Osteocyte (in vitro differentiated cells): Measurements from ENCODE around the gene PAPPA. TPM values are rescaled to one million over a fixed set of nuclear protein-coding genes. Genes with fewer than 3 reads are reported as not detected.

ENCODE experiments used
- DNase-seq: peaks from one replicate; pipeline ENCODE4 v3.0.0; 2021; ENCODE audit warnings: mixed read lengths; ENCODE audit not compliant: unreplicated experiment; ENCODE audit errors: extremely low spot score
- H3K27ac Mint-ChIP-seq: one replicate; pipeline ENCODE4 v1.8.0; 2021; ENCODE audit warnings: mild to moderate bottlenecking, mixed read lengths; ENCODE audit not compliant: unreplicated experiment
- H3K27me3 Mint-ChIP-seq: one replicate; pipeline ENCODE4 v1.8.0; 2021; ENCODE audit warnings: mixed read lengths; ENCODE audit not compliant: unreplicated experiment
- H3K36me3 Mint-ChIP-seq: one replicate; pipeline ENCODE4 v1.8.0; 2021; ENCODE audit warnings: mixed read lengths; ENCODE audit not compliant: unreplicated experiment
- H3K4me1 Mint-ChIP-seq: one replicate; pipeline ENCODE4 v1.8.0; 2021; ENCODE audit warnings: mixed read lengths; ENCODE audit not compliant: unreplicated experiment
- H3K4me3 Mint-ChIP-seq: one replicate; pipeline ENCODE4 v1.8.0; 2021; ENCODE audit warnings: mild to moderate bottlenecking, moderate library complexity, mixed read lengths; ENCODE audit not compliant: unreplicated experiment
- H3K9me3 Mint-ChIP-seq: one replicate; pipeline ENCODE4 v1.8.0; 2021; ENCODE audit warnings: mixed read lengths; ENCODE audit not compliant: unreplicated experiment
- CTCF ChIP-seq: fragments of 200-600 bp; sonication (generic); IDR thresholded peaks from 2 replicates; pipeline ENCODE4 v1.5.0; 2021; ENCODE audit warnings: antibody characterized with exemption, mild to moderate bottlenecking, moderate library complexity
- total RNA-seq: library from RNA; stranded (reverse); gene quantifications from 2 replicates; pipeline ENCODE4 v1.2.1, GENCODE V29; 2021

Gene PAPPA
- total RNA-seq, 1 donor from 2014 or later: 229 TPM

- Mint-ChIP-seq H3K4me3 (peak overlapping the region; percentile 36), H3K36me3 (peaks cover 60% of the 10 kb centered on the region), H3K27me3 (no peaks in the 10 kb centered on the region), H3K27ac (peak overlapping the region; percentile 97), H3K4me1 (peaks cover 90% of the 10 kb centered on the region), H3K9me3 (no peaks in the 10 kb centered on the region)
- no peak for DNase-seq
- TF ChIP-seq CTCF: no peak
These were observed 122.6 kb downstream of the PAPPA start for GRCh38 chr9:116276196-116276493.

GRCh38 chr9:116276651-116277121, 123.1 kb downstream of the PAPPA start:
- Mint-ChIP-seq H3K4me3 (peak overlapping the region; percentile 52), H3K27me3 (no peaks in the 10 kb centered on the region), H3K27ac (peak overlapping the region; percentile 97), H3K4me1 (peaks cover 84% of the 10 kb centered on the region), H3K36me3 (peaks cover 58% of the 10 kb centered on the region), H3K9me3 (no peaks in the 10 kb centered on the region)
- no peak for DNase-seq
- TF ChIP-seq CTCF: no peak

GRCh38 chr9:116278326-116278725, 124.7 kb downstream of the PAPPA start:
- no peak for TF ChIP-seq CTCF
- Mint-ChIP-seq H3K36me3 (peaks cover 48% of the 10 kb centered on the region), H3K27me3 (no peaks in the 10 kb centered on the region), H3K9me3 (no peaks in the 10 kb centered on the region), H3K4me1 (peaks cover 71% of the 10 kb centered on the region), H3K27ac (peak overlapping the region; percentile 92), H3K4me3 (no peak overlapping the region)
- DNase-seq: no peak

- TF ChIP-seq CTCF: no peak
- DNase-seq: no peak
- Mint-ChIP-seq H3K4me1 (peaks cover 64% of the 10 kb centered on the region), H3K27ac (peak overlapping the region; percentile 92), H3K36me3 (peaks cover 42% of the 10 kb centered on the region), H3K4me3 (peak overlapping the region; percentile 27), H3K9me3 (no peaks in the 10 kb centered on the region), H3K27me3 (no peaks in the 10 kb centered on the region)
These were observed 125.6 kb downstream of the PAPPA start for GRCh38 chr9:116279230-116279629.

- Mint-ChIP-seq H3K27me3 (no peaks in the 10 kb centered on the region), H3K4me1 (peaks cover 62% of the 10 kb centered on the region), H3K27ac (peak overlapping the region; percentile 92), H3K4me3 (no peak overlapping the region), H3K9me3 (no peaks in the 10 kb centered on the region), H3K36me3 (peaks cover 43% of the 10 kb centered on the region)
- TF ChIP-seq CTCF: no peak
- no peak for DNase-seq
These were observed 126.9 kb downstream of the PAPPA start for GRCh38 chr9:116280529-116280928.
